HEK293 (cell line): ENCODE results near the gene OSTF1.

ENCODE experiments used
- CTCF ChIA-PET: fragments of 350-600 bp; formaldehyde crosslinking; extraction: SDS; loops from one replicate; lab custom pipeline; 2021; ENCODE audit warnings: antibody characterized with exemption; lab: Yijun Ruan, JAX
- POLR2A ChIA-PET: fragments of 300-600 bp; formaldehyde crosslinking; extraction: SDS; loops from one replicate; lab custom pipeline; 2020; ENCODE audit warnings: antibody characterized with exemption, inconsistent platforms; lab: Yijun Ruan, JAX
- H3K27ac ChIP-seq: fragments of 200-500 bp; sonication (Bioruptor generic); 2 replicates; pipeline ENCODE4 v1.5.1; 2014; ENCODE audit warnings: low read depth, low read length, control low read depth, inconsistent platforms; ENCODE audit errors: extremely low read depth
- H3K36me3 ChIP-seq, 2 experiments: fragments of 200-500 bp in 1 of 2; sonication (Bioruptor generic) in 1 of 2; 1 replicate in 1 of 2; 2 replicates in 1 of 2; pipeline ENCODE4 v1.5.1; 2014 to 2017; ENCODE audit warnings: inconsistent platforms in 2 of 2, low read length in 2 of 2; ENCODE audit not compliant: control insufficient read depth in 2 of 2, insufficient read depth in 1 of 2
- H3K4me1 ChIP-seq: fragments of 200-500 bp; sonication (Bioruptor generic); 2 replicates; pipeline ENCODE4 v1.5.1; 2014; ENCODE audit warnings: mild to moderate bottlenecking, low read length, inconsistent platforms; ENCODE audit not compliant: control insufficient read depth, insufficient read depth
- H3K4me3 ChIP-seq: 2 replicates; pipeline ENCODE4 v1.5.1; 2011; ENCODE audit warnings: low read depth, mild to moderate bottlenecking, control low read depth, low read length, moderate library complexity
- H3K9me3 ChIP-seq: fragments of 200-500 bp; sonication (Bioruptor generic); 2 replicates; pipeline ENCODE4 v1.5.1; 2014; ENCODE audit warnings: low read depth, low read length, inconsistent platforms; ENCODE audit not compliant: control insufficient read depth, insufficient read depth
- HOXC10 ChIP-seq: sonication (generic); formaldehyde crosslinking; IDR thresholded peaks from 2 replicates; pipeline ENCODE4 v1.8.1; 2023; ENCODE audit warnings: mild to moderate bottlenecking, missing genetic modification reagents
- KLF10 ChIP-seq: fragments of 450-650 bp; IDR thresholded peaks from 2 replicates; pipeline ENCODE4 v1.5.1; 2018; ENCODE audit warnings: missing biosample characterization, mild to moderate bottlenecking, missing genetic modification characterization
- MYNN ChIP-seq: fragments of 450-650 bp; formaldehyde crosslinking; IDR thresholded peaks from 2 replicates; pipeline ENCODE4 v1.5.1; 2016; ENCODE audit warnings: missing biosample characterization, missing genetic modification characterization, borderline replicate concordance
- OSR2 ChIP-seq: fragments of 450-650 bp; formaldehyde crosslinking; IDR thresholded peaks from 2 replicates; pipeline ENCODE4 v1.5.1; 2016; ENCODE audit warnings: missing biosample characterization, missing genetic modification characterization
- PBX3 ChIP-seq: sonication (generic); formaldehyde crosslinking; IDR thresholded peaks from 2 replicates; pipeline ENCODE4 v1.8.1; 2022; ENCODE audit warnings: mild to moderate bottlenecking, moderate library complexity, missing genetic modification reagents
- REPIN1 ChIP-seq: fragments of 450-650 bp; formaldehyde crosslinking; IDR thresholded peaks from 2 replicates; pipeline ENCODE4 v1.5.1; 2017; ENCODE audit warnings: missing biosample characterization, missing genetic modification characterization, low read depth
- ZFHX2 ChIP-seq: fragments of 450-650 bp; formaldehyde crosslinking; conservative IDR thresholded peaks from 2 replicates; pipeline ENCODE4 v1.5.1; 2016; ENCODE audit warnings: missing biosample characterization, missing genetic modification characterization
- ZNF10 ChIP-seq: fragments of 450-650 bp; formaldehyde crosslinking; IDR thresholded peaks from 2 replicates; pipeline ENCODE4 v1.5.1; 2017; ENCODE audit warnings: missing biosample characterization, missing genetic modification characterization
- ZNF155 ChIP-seq: fragments of 450-650 bp; formaldehyde crosslinking; IDR thresholded peaks from 2 replicates; pipeline ENCODE4 v1.5.1; 2016; ENCODE audit warnings: missing biosample characterization, missing genetic modification characterization
- ZNF157 ChIP-seq: fragments of 450-650 bp; formaldehyde crosslinking; IDR thresholded peaks from 2 replicates; pipeline ENCODE4 v1.5.1; 2016; ENCODE audit warnings: missing biosample characterization, missing genetic modification characterization
- ZNF169 ChIP-seq: fragments of 450-650 bp; formaldehyde crosslinking; IDR thresholded peaks from 2 replicates; pipeline ENCODE4 v1.5.1; 2016; ENCODE audit warnings: missing biosample characterization, missing genetic modification characterization
- ZNF626 ChIP-seq: fragments of 450-650 bp; sonication (Bioruptor Pico); formaldehyde crosslinking; IDR thresholded peaks from 2 replicates; pipeline ENCODE4 v1.5.1; 2018; ENCODE audit warnings: missing biosample characterization, missing genetic modification characterization, inconsistent platforms
- ZNF677 ChIP-seq: fragments of 450-650 bp; IDR thresholded peaks from 2 replicates; pipeline ENCODE4 v1.5.0; 2018; ENCODE audit warnings: missing biosample characterization, mild to moderate bottlenecking, missing genetic modification characterization, moderate library complexity
- ZNF701 ChIP-seq: fragments of 450-650 bp; formaldehyde crosslinking; IDR thresholded peaks from 2 replicates; pipeline ENCODE4 v1.5.1; 2016; ENCODE audit warnings: missing biosample characterization, missing genetic modification characterization
- ZNF776 ChIP-seq: fragments of 450-650 bp; formaldehyde crosslinking; IDR thresholded peaks from 2 replicates; pipeline ENCODE4 v1.5.0; 2017; ENCODE audit warnings: missing biosample characterization, missing genetic modification characterization, borderline replicate concordance
- ZNF777 ChIP-seq: fragments of 450-650 bp; formaldehyde crosslinking; IDR thresholded peaks from 2 replicates; pipeline ENCODE4 v1.5.1; 2017; ENCODE audit warnings: missing biosample characterization, missing genetic modification characterization, borderline replicate concordance
- ZSCAN23 ChIP-seq: fragments of 450-650 bp; formaldehyde crosslinking; IDR thresholded peaks from 2 replicates; pipeline ENCODE4 v1.5.1; 2016; ENCODE audit warnings: missing biosample characterization, missing genetic modification characterization
- ZSCAN30 ChIP-seq: fragments of 450-650 bp; IDR thresholded peaks from 2 replicates; pipeline ENCODE4 v1.5.1; 2018; ENCODE audit warnings: missing biosample characterization, mild to moderate bottlenecking, missing genetic modification characterization, moderate library complexity
- TF ChIP-seq, protein P1 (sequence below): fragments of 450-650 bp; formaldehyde crosslinking; IDR thresholded peaks from 2 replicates; pipeline ENCODE4 v1.5.1; 2016; ENCODE audit warnings: missing biosample characterization, missing genetic modification characterization
- TF ChIP-seq, protein P2 (sequence below): fragments of 450-650 bp; formaldehyde crosslinking; IDR thresholded peaks from 2 replicates; pipeline ENCODE4 v1.5.1; 2016; ENCODE audit warnings: missing biosample characterization, missing genetic modification characterization, borderline replicate concordance
- TF ChIP-seq, protein P3 (sequence below): fragments of 450-650 bp; formaldehyde crosslinking; IDR thresholded peaks from 2 replicates; pipeline ENCODE4 v1.5.1; 2016; ENCODE audit warnings: missing biosample characterization, missing genetic modification characterization

Gene OSTF1

DNA sequence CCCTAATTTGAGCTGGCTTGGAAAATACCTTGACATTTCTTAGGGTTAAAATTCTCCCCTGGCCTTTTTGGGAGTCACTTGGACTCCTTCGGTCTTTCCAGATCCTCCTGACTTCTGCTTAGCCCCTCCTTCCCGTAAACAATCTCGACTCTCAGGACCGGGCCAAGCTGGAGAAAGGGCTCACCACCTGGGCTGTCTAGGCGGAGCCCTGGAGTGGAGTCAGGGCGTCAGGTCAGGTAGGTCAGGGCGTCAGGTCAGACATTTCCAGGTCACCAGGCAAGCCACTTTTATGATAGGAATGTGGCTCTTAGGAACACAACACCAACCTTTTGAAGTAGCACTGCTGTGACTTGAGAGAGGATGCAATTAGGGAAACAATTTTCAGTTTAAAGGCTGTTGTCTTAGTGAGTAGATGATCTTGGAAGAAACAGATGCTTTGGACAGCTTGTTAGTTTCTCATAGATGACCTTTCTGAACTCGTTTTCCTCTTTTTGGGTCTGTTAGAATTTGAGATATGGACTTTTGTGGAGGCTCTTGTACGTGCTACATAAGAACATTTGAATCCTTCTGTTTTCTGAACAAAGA is 12.8 kb downstream of the OSTF1 start:
- no peak for TF ChIP-seq ZNF626 (tag by site-specific recombination)
- no peak for TF ChIP-seq ZNF777 (tag by site-specific recombination)
- no peak for TF ChIP-seq ZFHX2 (tag by site-specific recombination)
- no peak for TF ChIP-seq ZNF677
- TF ChIP-seq KLF10: no peak
- TF ChIP-seq PBX3 (CRISPR knock-in tag): no peak
- TF ChIP-seq ZNF701: no peak
- no peak for TF ChIP-seq ZNF776 (tag by site-specific recombination)
- TF ChIP-seq REPIN1: no peak
- no peak for TF ChIP-seq ZNF155
- TF ChIP-seq ZNF10 (tag by site-specific recombination): no peak
- TF ChIP-seq OSR2: no peak
- TF ChIP-seq, protein P1, sequence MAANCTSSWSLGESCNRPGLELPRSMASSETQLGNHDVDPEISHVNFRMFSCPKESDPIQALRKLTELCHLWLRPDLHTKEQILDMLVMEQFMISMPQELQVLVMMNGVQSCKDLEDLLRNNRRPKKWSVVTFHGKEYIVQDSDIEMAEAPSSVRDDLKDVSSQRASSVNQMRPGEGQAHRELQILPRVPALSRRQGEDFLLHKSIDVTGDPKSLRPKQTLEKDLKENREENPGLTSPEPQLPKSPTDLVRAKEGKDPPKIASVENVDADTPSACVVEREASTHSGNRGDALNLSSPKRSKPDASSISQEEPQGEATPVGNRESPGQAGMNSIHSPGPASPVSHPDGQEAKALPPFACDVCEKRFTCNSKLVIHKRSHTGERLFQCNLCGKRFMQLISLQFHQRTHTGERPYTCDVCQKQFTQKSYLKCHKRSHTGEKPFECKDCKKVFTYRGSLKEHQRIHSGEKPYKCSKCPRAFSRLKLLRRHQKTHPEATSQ (tag by site-specific recombination): no peak
- no peak for TF ChIP-seq ZSCAN23 (tag by site-specific recombination)
- POLR2A ChIA-PET: no interaction called here
- Histone ChIP-seq H3K4me3 (no peak overlapping the region), H3K36me3 (no peaks in the 10 kb centered on the region), H3K4me1 (no peaks in the 10 kb centered on the region), H3K9me3 (no peaks in the 10 kb centered on the region), H3K27ac (no peak overlapping the region)
- CTCF ChIA-PET: interaction anchor here (0.6 kb wide), 1 partner anchor 324 kb away, joined by 3 read pairs; no protein-coding TSS in a partner anchor

DNA sequence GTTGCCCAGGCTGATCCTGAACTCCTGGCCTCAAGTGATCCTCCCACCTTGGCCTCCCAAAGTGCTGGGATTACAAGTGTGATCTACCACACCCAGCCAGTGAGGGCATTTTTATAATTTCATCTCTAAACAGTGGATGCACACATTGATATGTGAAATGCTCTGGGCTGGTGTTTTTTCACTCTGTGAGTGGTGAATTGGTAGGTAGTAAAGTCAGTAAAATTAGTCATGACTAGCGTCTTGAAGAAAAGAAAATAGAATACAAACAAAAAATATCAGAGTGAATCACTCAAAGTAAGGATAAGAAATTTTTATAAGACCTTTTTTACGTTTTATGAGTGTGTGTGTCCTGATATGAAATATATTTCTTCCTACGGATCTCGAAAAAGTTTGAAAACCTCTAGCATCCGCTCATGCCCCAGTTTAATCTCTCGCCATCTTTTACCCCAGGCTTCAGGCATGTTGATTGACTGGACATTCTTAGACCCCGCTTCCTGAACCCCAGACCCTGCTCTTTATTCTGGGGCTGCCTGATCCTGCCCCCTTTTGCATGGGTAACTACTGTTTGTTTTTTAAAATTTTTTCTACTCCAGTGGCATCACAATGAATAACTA is 14.0 kb downstream of the OSTF1 start:
- Histone ChIP-seq H3K9me3 (no peaks in the 10 kb centered on the region), H3K36me3 (no peaks in the 10 kb centered on the region), H3K4me1 (no peaks in the 10 kb centered on the region), H3K27ac (no peak overlapping the region), H3K4me3 (no peak overlapping the region)
- ChIA-PET CTCF (interaction anchor here (0.6 kb wide), 1 partner anchor 325 kb away, joined by 3 read pairs; no protein-coding TSS in a partner anchor), POLR2A (no interaction called here)
- TF ChIP-seq, protein P2, sequence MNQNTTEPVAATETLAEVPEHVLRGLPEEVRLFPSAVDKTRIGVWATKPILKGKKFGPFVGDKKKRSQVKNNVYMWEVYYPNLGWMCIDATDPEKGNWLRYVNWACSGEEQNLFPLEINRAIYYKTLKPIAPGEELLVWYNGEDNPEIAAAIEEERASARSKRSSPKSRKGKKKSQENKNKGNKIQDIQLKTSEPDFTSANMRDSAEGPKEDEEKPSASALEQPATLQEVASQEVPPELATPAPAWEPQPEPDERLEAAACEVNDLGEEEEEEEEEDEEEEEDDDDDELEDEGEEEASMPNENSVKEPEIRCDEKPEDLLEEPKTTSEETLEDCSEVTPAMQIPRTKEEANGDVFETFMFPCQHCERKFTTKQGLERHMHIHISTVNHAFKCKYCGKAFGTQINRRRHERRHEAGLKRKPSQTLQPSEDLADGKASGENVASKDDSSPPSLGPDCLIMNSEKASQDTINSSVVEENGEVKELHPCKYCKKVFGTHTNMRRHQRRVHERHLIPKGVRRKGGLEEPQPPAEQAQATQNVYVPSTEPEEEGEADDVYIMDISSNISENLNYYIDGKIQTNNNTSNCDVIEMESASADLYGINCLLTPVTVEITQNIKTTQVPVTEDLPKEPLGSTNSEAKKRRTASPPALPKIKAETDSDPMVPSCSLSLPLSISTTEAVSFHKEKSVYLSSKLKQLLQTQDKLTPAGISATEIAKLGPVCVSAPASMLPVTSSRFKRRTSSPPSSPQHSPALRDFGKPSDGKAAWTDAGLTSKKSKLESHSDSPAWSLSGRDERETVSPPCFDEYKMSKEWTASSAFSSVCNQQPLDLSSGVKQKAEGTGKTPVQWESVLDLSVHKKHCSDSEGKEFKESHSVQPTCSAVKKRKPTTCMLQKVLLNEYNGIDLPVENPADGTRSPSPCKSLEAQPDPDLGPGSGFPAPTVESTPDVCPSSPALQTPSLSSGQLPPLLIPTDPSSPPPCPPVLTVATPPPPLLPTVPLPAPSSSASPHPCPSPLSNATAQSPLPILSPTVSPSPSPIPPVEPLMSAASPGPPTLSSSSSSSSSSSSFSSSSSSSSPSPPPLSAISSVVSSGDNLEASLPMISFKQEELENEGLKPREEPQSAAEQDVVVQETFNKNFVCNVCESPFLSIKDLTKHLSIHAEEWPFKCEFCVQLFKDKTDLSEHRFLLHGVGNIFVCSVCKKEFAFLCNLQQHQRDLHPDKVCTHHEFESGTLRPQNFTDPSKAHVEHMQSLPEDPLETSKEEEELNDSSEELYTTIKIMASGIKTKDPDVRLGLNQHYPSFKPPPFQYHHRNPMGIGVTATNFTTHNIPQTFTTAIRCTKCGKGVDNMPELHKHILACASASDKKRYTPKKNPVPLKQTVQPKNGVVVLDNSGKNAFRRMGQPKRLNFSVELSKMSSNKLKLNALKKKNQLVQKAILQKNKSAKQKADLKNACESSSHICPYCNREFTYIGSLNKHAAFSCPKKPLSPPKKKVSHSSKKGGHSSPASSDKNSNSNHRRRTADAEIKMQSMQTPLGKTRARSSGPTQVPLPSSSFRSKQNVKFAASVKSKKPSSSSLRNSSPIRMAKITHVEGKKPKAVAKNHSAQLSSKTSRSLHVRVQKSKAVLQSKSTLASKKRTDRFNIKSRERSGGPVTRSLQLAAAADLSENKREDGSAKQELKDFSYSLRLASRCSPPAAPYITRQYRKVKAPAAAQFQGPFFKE (tag by site-specific recombination): no peak
- no peak for TF ChIP-seq PBX3 (CRISPR knock-in tag)
- TF ChIP-seq ZSCAN30 (tag by site-specific recombination): no peak
- no peak for TF ChIP-seq MYNN (tag by site-specific recombination)
- TF ChIP-seq ZNF157 (tag by site-specific recombination): no peak
- no peak for TF ChIP-seq HOXC10 (CRISPR knock-in tag)
- TF ChIP-seq, protein P3, sequence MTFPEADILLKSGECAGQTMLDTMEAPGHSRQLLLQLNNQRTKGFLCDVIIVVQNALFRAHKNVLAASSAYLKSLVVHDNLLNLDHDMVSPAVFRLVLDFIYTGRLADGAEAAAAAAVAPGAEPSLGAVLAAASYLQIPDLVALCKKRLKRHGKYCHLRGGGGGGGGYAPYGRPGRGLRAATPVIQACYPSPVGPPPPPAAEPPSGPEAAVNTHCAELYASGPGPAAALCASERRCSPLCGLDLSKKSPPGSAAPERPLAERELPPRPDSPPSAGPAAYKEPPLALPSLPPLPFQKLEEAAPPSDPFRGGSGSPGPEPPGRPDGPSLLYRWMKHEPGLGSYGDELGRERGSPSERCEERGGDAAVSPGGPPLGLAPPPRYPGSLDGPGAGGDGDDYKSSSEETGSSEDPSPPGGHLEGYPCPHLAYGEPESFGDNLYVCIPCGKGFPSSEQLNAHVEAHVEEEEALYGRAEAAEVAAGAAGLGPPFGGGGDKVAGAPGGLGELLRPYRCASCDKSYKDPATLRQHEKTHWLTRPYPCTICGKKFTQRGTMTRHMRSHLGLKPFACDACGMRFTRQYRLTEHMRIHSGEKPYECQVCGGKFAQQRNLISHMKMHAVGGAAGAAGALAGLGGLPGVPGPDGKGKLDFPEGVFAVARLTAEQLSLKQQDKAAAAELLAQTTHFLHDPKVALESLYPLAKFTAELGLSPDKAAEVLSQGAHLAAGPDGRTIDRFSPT (tag by site-specific recombination): no peak
- TF ChIP-seq ZSCAN23 (tag by site-specific recombination): no peak
- no peak for TF ChIP-seq ZNF169 (tag by site-specific recombination)
